Measurements from ENCODE around the gene ADCY2.

DNA sequence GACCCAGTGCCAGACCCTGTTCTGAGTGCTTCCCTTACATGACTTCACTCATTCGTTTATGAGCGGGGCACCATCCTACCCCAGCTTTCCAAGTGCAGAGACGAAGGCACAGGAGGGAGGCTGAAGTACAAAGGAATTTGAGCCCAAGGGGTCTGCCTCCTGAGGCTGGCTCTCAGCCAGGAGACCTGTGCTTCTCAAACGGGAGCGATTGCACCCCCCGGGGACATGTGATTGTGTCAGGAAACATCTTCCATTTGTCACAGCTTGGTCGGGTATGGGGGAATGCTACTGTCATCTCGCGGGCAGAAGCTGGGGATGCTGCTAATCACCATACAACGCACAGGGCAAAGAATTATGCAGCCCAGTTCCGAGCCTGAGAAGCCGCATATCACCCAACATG lies 23.9 kb downstream of the ADCY2 start:
- TF ChIP-seq, protein P1, sequence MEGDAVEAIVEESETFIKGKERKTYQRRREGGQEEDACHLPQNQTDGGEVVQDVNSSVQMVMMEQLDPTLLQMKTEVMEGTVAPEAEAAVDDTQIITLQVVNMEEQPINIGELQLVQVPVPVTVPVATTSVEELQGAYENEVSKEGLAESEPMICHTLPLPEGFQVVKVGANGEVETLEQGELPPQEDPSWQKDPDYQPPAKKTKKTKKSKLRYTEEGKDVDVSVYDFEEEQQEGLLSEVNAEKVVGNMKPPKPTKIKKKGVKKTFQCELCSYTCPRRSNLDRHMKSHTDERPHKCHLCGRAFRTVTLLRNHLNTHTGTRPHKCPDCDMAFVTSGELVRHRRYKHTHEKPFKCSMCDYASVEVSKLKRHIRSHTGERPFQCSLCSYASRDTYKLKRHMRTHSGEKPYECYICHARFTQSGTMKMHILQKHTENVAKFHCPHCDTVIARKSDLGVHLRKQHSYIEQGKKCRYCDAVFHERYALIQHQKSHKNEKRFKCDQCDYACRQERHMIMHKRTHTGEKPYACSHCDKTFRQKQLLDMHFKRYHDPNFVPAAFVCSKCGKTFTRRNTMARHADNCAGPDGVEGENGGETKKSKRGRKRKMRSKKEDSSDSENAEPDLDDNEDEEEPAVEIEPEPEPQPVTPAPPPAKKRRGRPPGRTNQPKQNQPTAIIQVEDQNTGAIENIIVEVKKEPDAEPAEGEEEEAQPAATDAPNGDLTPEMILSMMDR (IDR thresholded peaks at IDR 0.05; ENCODE audit: insufficient read depth, low read length): no peak
- TF ChIP-seq, protein P2, sequence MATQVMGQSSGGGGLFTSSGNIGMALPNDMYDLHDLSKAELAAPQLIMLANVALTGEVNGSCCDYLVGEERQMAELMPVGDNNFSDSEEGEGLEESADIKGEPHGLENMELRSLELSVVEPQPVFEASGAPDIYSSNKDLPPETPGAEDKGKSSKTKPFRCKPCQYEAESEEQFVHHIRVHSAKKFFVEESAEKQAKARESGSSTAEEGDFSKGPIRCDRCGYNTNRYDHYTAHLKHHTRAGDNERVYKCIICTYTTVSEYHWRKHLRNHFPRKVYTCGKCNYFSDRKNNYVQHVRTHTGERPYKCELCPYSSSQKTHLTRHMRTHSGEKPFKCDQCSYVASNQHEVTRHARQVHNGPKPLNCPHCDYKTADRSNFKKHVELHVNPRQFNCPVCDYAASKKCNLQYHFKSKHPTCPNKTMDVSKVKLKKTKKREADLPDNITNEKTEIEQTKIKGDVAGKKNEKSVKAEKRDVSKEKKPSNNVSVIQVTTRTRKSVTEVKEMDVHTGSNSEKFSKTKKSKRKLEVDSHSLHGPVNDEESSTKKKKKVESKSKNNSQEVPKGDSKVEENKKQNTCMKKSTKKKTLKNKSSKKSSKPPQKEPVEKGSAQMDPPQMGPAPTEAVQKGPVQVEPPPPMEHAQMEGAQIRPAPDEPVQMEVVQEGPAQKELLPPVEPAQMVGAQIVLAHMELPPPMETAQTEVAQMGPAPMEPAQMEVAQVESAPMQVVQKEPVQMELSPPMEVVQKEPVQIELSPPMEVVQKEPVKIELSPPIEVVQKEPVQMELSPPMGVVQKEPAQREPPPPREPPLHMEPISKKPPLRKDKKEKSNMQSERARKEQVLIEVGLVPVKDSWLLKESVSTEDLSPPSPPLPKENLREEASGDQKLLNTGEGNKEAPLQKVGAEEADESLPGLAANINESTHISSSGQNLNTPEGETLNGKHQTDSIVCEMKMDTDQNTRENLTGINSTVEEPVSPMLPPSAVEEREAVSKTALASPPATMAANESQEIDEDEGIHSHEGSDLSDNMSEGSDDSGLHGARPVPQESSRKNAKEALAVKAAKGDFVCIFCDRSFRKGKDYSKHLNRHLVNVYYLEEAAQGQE (IDR thresholded peaks at IDR 0.05; ENCODE audit: insufficient replicate concordance, low read depth): no peak

Measured in HL-60 (cell line).